Hematopoietic multipotent progenitor cell treated with erythropoietin and hydrocortisone succinate and interleukin-3 and kit ligand, for 15 days (in vitro differentiated cells): ENCODE results near the gene SDR42E2.
A peak's percentile ranks its signal among the peaks of the same experiment; 100 is the strongest.
"Not testable (repeated sequence)": the region's sequence is repeated elsewhere in the genome, so short reads cannot be mapped to it uniquely, and the experiment has no call there.

ENCODE experiments used
- DNase-seq: peaks from one replicate; pipeline ENCODE4 v3.0.0-alpha.2; 2015; ENCODE audit warnings: low spot score

SDR42E2 gene

GRCh38 chr16:22162656-22163009 lies 327 bp downstream of the SDR42E2 start:
- DNase-seq = no peak

DNA sequence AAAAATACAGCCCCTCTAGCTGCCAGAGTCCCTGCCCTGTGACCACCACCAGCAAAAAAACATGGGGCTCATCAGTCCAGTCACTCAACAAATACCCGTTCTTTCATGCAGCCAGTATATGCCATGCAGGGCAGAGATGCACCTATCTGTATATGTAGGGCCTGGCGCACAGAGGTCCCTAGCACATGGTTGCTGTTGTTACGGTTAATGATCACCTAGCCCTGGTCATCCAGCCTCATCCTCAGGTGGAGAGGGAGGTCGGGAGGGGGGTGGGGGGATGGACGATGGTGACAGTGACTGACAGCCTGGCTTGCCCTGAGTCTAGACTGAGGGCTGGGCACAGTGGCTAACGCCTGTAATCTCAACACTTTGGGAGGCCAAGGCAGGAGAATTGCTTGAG lies 1.5 kb downstream of the SDR42E2 start:
- DNase-seq = no peak

- DNase-seq = no peak
These were observed 2.2 kb downstream of the SDR42E2 start for GRCh38 chr16:22164482-22164881.

GRCh38 chr16:22165508-22166285 lies 3.4 kb downstream of the SDR42E2 start:
- DNase-seq = no peak

DNA sequence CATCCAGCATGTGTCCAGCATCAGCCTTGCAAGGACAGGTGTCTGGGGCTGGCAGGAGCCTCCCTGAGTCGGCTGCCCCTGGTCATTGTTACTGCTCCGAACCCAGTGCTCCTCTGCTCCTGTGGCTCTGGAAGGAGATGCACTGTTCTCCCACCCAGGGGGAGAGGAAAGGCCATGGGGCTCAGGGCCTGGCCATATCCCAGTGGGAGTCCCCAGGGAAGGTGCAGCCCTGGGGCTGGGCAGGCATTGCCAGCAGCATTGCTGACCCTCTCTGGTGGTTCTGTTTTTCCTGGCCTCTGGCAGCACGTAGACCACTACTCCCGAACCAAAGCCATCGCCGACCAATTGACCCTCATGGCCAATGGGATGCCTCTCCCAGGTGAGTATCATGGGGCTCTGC lies 9.6 kb downstream of the SDR42E2 start:
- no peak for DNase-seq

DNA sequence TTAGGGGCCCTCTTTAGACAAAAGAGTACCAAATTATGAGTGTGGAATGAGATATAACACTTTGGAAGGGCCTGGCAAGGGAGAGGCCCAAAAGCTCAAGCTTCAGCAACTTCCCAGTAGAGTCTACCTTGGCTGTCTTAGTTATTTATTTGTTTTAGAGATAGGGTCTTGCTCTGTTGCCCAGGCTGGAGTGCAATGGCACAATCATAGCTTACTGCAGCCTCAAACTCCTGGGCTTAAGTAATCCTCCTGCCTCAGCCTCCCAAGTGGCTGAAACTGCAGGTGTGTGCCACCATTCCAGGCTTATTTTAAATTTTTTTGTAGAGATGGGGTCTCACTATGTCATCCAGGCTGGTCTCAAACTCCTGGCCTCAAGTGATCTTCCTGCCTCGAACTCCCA lies 10.3 kb downstream of the SDR42E2 start:
- DNase-seq = not testable (repeated sequence)

GRCh38 chr16:22174642-22175041 lies 12.3 kb downstream of the SDR42E2 start:
- DNase-seq = no peak

DNA sequence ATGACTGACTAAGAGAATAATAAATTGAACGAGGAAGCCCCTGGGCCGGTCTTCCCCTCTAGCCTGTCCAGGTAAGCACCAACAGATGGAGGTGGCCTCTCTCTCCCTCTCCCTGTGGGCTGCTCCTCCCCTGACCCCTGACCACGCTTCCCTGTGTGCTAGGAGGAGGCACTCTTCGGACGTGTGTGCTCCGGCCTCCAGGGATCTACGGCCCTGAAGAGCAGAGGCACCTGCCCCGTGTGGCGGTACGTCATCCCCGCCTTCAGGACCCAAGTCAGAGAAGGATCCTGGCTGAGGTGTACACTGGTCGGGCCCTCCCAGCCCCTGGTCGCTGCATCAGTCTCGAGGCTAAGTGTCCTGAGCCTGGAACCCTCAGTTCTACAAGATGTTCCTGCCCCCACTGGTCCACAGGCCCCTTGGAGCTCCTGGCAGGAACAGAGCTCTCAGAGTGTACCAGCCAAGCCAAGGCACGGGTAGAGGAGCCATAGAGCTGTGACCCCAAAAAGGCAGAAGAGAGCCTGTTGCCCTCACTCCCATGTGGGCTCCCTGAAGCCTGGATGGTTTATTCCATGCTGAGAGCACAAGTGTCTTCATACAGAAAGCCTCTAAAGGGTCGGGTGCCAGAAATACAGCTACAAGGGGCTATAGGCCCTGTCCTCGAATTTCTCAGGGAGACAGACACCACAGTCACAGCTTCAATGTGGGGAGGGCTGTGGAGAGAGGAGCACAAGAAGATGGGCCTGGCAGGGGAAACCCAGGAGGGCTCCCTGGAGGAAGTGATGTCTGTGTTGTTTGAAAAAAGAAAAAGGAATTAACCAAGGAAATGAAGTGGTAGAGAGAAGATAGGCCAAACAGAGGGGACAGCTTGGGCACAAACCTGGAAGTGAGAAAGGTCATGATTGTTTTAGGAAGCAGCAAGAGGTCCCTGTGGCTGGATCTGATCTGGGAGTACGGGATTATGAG lies 15.9 kb downstream of the SDR42E2 start:
- DNase-seq = no peak

- no peak for DNase-seq
These were observed 19.1 kb downstream of the SDR42E2 start for GRCh38 chr16:22181426-22181825.

DNA sequence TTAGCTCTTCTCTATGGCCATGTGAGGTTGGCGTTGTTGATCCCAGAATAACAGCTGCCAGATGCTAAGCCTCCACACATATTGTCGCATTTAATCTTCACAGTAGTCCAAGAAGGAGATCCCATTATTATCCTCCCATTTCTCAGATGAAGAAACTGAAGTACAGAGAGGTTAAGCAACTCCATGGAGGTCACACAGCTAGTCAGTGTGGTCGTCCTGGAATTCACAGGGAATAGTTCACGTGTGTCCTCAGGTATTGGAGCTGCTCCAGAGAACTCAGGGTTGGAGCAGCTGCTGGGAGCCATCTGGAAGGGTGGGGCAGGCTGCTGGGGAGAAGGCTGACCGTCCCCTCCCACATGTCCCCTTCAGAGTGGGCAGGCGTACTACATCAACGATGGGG lies 19.5 kb downstream of the SDR42E2 start:
- DNase-seq = no peak

- DNase-seq = no peak
These were observed 21.0 kb downstream of the SDR42E2 start for GRCh38 chr16:22183335-22183734.

- no peak for DNase-seq
These were observed 21.8 kb downstream of the SDR42E2 start for GRCh38 chr16:22183901-22184614.

GRCh38 chr16:22184615-22184968 lies 22.3 kb downstream of the SDR42E2 start:
- no peak for DNase-seq

GRCh38 chr16:22186517-22186916 lies 24.2 kb downstream of the SDR42E2 start:
- no peak for DNase-seq

GRCh38 chr16:22188267-22188594 lies 25.9 kb downstream of the SDR42E2 start:
- DNase-seq = no peak

DNA sequence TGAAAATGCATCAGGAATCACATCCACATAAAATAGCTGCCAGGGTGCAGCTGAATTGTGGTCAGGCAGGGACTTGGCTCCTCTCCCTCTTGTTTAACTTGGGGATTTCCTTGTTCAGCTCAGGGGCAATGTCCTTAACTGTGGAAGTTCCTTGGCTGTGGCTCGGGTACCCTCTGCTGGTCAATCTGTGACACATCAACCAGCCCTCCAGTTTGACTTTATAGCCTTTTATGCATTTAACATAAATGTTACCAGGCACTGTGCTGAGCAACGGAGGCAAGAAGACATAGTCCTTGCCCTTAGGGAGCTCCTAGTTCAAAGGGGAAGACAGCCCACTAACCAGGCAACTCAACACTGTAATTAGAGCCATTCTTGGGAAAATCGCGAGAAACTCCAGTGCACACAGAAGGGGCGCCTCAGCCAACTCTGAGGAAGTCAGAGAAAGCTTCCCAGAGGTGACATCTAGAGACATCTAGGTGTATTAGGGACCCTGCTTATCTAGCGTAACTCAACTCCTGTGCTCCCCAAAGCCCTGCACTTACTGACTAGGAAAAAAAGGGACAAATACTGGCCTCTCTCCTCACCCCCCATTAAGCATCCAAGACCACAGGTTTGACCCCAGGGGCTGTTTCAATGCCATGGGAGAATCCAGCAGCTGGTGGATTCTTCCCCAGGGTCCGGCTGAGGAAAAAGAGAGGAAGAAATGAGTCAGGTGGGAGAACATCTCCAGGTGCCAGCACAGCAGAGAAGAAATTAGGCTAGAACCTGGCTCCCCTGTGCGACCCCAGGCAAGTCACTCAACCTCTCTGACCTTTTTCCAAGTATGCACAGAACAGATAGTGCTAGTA lies 26.5 kb downstream of the SDR42E2 start:
- peak; percentile 66 for DNase-seq

- DNase-seq = no peak
These were observed 27.3 kb downstream of the SDR42E2 start for GRCh38 chr16:22189473-22190080.

- DNase-seq = peak; percentile 56
These were observed 27.9 kb downstream of the SDR42E2 start for GRCh38 chr16:22190081-22190775.

- DNase-seq = peak; percentile 100
These were observed 28.6 kb downstream of the SDR42E2 start for GRCh38 chr16:22190776-22191531.
